ENCODE measurements around the gene SEC16A.

DNA sequence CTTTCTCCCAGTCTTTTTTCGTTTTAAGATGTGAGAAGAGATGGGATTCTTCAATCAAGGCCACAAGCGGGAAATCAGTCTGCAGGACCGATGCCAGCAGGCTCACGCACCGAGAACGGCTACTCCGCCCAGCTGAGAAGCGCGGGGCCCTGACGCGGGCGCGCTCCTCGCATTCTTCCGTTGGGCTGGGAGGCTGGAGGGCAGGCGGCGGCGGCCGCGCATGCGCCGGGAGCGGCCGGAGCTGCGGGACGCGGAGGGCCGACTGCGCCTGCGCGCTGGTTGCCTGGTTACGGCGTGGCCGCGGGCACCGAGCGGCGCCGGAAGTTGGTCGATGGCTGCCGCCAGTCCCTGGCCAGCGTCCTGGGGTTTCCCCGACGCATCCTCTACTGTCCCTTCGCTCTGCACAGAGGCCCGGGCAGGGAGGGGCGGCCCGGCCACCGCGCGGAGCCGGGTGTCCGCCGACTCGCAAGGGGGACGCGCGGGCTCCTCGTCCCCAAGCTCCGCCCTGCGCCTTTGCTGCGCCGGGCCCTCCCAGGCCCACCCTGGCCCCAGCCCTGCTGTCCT, 831 bp upstream of the SEC16A start:
- no peak for TF ChIP-seq EZH2 (optimal IDR thresholded peaks at IDR 0.05; ENCODE audit: low read depth, low read length)
- TF ChIP-seq, protein P1, sequence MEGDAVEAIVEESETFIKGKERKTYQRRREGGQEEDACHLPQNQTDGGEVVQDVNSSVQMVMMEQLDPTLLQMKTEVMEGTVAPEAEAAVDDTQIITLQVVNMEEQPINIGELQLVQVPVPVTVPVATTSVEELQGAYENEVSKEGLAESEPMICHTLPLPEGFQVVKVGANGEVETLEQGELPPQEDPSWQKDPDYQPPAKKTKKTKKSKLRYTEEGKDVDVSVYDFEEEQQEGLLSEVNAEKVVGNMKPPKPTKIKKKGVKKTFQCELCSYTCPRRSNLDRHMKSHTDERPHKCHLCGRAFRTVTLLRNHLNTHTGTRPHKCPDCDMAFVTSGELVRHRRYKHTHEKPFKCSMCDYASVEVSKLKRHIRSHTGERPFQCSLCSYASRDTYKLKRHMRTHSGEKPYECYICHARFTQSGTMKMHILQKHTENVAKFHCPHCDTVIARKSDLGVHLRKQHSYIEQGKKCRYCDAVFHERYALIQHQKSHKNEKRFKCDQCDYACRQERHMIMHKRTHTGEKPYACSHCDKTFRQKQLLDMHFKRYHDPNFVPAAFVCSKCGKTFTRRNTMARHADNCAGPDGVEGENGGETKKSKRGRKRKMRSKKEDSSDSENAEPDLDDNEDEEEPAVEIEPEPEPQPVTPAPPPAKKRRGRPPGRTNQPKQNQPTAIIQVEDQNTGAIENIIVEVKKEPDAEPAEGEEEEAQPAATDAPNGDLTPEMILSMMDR (IDR thresholded peaks at IDR 0.05; ENCODE audit: low read length), result no peak
- TF ChIP-seq EZH2phosphoT487 (IDR thresholded peaks at IDR 0.05; ENCODE audit: low read length), result no peak
